A549 (cell line): ENCODE data around the gene WASF2. TPM values are rescaled to one million over a fixed set of nuclear protein-coding genes. Genes with fewer than 3 reads are reported as not detected.

Experiments used
- ATAC-seq, 2 experiments: fragments of 200-7000 bp in 1 of 2; fragments of >200 bp in 1 of 2; cut with Nextera tagmentation in 1 of 2; cut with Tn5 transposase in 1 of 2; 3 replicates each; pipeline versions ENCODE4 v1.8.0 to v1.9.1; 2018 to 2020; ENCODE audit warnings: mild to moderate bottlenecking in 1 of 2, moderate library complexity in 1 of 2
- CTCF ChIA-PET: fragments of 300-600 bp; sonication (Branson Sonifier 250); formaldehyde crosslinking; extraction: SDS; loops from one replicate; lab custom pipeline; 2021; ENCODE audit warnings: antibody characterized with exemption, inconsistent platforms; lab: Yijun Ruan, JAX
- POLR2A ChIA-PET: fragments of 350-600 bp; formaldehyde crosslinking; extraction: SDS; loops from one replicate; lab custom pipeline; 2021; ENCODE audit warnings: antibody characterized with exemption, inconsistent platforms; lab: Yijun Ruan, JAX
- DNase-seq, 2 experiments: peaks; one replicate each; pipeline versions ENCODE4 v3.0.0 to v3.0.0-alpha.2; 2011 to 2016; ENCODE audit warnings: low read depth in 1 of 2, low spot score in 1 of 2
- FAIRE-seq: peaks from 2 replicates; lab custom pipeline; 2011; peaks lifted over from hg19 to GRCh38; lab: Jason Lieb, UNC
- H3K27ac ChIP-seq, 2 experiments: fragments of >200 bp; sonication (Bioruptor Twin); formaldehyde crosslinking; 3 replicates each; pipeline ENCODE4 v1.5.1; 2016 to 2017
- H3K4me1 ChIP-seq: fragments of >200 bp; sonication (Bioruptor Twin); formaldehyde crosslinking; 3 replicates; pipeline ENCODE4 v1.6.1; 2016
- H3K4me2 ChIP-seq: fragments of >200 bp; sonication (Bioruptor Twin); formaldehyde crosslinking; 3 replicates; pipeline ENCODE4 v1.6.1; 2016
- H3K4me3 ChIP-seq: fragments of >200 bp; sonication (Bioruptor Twin); formaldehyde crosslinking; 3 replicates; pipeline ENCODE4 v1.5.1; 2016
- H3K9me3 ChIP-seq: fragments of >200 bp; sonication (Bioruptor Twin); formaldehyde crosslinking; 3 replicates; pipeline ENCODE4 v1.6.1; 2016
- ATOH8 ChIP-seq: fragments of 250-450 bp; sonication (Bioruptor Pico); IDR thresholded peaks from 2 replicates; pipeline ENCODE4 v1.5.0; 2020; ENCODE audit warnings: low read depth, mild to moderate bottlenecking, moderate library complexity
- CBX2 ChIP-seq: fragments of 200-600 bp; sonication (generic); IDR thresholded peaks from 2 replicates; pipeline ENCODE4 v1.6.1; 2016; ENCODE audit warnings: low read depth, mild to moderate bottlenecking, borderline replicate concordance
- CTCF ChIP-seq: fragments of >200 bp; sonication (Bioruptor Twin); formaldehyde crosslinking; IDR thresholded peaks from 3 replicates; pipeline ENCODE4 v1.5.1; 2016
- HMGXB4 ChIP-seq: fragments of 250-450 bp; sonication (Bioruptor Pico); IDR thresholded peaks from 2 replicates; pipeline ENCODE4 v1.5.0; 2021; ENCODE audit warnings: mild to moderate bottlenecking, moderate library complexity, borderline replicate concordance
- HOXA7 ChIP-seq: fragments of 250-450 bp; sonication (Bioruptor Pico); IDR thresholded peaks from 2 replicates; pipeline ENCODE4 v1.5.0; 2020; ENCODE audit warnings: mild to moderate bottlenecking, moderate library complexity
- HOXB13 ChIP-seq: fragments of 250-450 bp; sonication (Bioruptor Pico); IDR thresholded peaks from 2 replicates; pipeline ENCODE4 v1.5.0; 2020; ENCODE audit warnings: low read depth, mild to moderate bottlenecking, moderate library complexity
- MAX ChIP-seq: IDR thresholded peaks from 2 replicates; pipeline ENCODE4 v1.6.1; 2012
- MYC ChIP-seq: IDR thresholded peaks from 2 replicates; pipeline ENCODE4 v1.6.1; 2012; ENCODE audit warnings: mild to moderate bottlenecking, inconsistent platforms, low read length, improper control_type of control experiment, borderline replicate concordance
- POLR2A ChIP-seq: IDR thresholded peaks from 2 replicates; pipeline ENCODE4 v1.6.1; 2012; ENCODE audit warnings: mild to moderate bottlenecking, low read length
- REST ChIP-seq: fragments of 200-600 bp; sonication (generic); IDR thresholded peaks from 2 replicates; pipeline ENCODE4 v1.6.1; 2016; ENCODE audit warnings: antibody characterized with exemption, mild to moderate bottlenecking, moderate library complexity
- USF2 ChIP-seq: fragments of 450-650 bp; IDR thresholded peaks from 2 replicates; pipeline ENCODE4 v1.6.1; 2014; ENCODE audit warnings: antibody characterized with exemption
- WGBS: methylation state at CpG from one replicate; pipeline ENCODE4 v1.1.6; 2017; ENCODE audit errors: missing lambda C conversion rate; 5-methylcytosine and 5-hydroxymethylcytosine counted together
- polyA plus RNA-seq, 4 experiments: library from polyadenylated mRNA; depleted of rRNA in 3 of 4; stranded (reverse); fragments of >200 nt; fragmentation: RNase III in 1 of 4; extraction: RNeasy Plus Mini Kit Qiagen cat#74134 plus additional on column Dnase treatment in 1 of 4; gene quantifications; 2 replicates in 3 of 4; 3 replicates in 1 of 4; pipeline ENCODE4 v1.2.3, GENCODE V29; 2011 to 2017

WASF2 gene
- polyA plus RNA-seq, 2 of the 4 experiments (the other 2 are of a cell fraction): 22.7 to 44.9 TPM

- ATAC-seq (no peak), FAIRE-seq (no peak), DNase-seq (no peak)
- Histone ChIP-seq H3K4me3 (no peak overlapping the region), H3K4me2 (no peak overlapping the region), H3K4me1 (peaks cover 5% of the 10 kb centered on the region; the same call in 1 of the 3 replicates), H3K27ac (no peak overlapping the region), H3K9me3 (no peaks in the 10 kb centered on the region)
- CTCF ChIA-PET: interaction anchor here (0.6 to 0.8 kb wide), 2 partner anchors 20 to 33 kb away, joined by 3 read pairs; no protein-coding TSS in a partner anchor
- 92% methylated on average over 1 of the region's 2 CpGs for WGBS
- TF ChIP-seq HOXB13 (CRISPR knock-in tag) (no peak), CBX2 (no peak), MAX (no peak)
- POLR2A ChIA-PET: no interaction called here
These were observed 62.6 kb downstream of the WASF2 start for GRCh38 chr1:27427329-27427728.

- ChIA-PET POLR2A (no interaction called here), CTCF (interaction anchor here (1.1 to 2.0 kb wide), 3 partner anchors 9 to 133 kb away, joined by 3 to 7 read pairs (median 6); no protein-coding TSS in a partner anchor)
- H3K4me1 ChIP-seq: peaks cover 8% of the 10 kb centered on the region
- no peaks in the 10 kb centered on the region for H3K9me3 ChIP-seq
- FAIRE-seq (no peak), DNase-seq (no peak), ATAC-seq (no peak)
- 90% methylated on average over 4 of the region's 4 CpGs for WGBS
- TF ChIP-seq MAX (no peak), REST (no peak), HOXA7 (CRISPR knock-in tag) (no peak), USF2 (no peak), POLR2A (no peak), MYC (no peak), HMGXB4 (no peak), ATOH8 (CRISPR knock-in tag) (no peak), CTCF (no peak)
- H3K4me2 ChIP-seq: no peak overlapping the region
- H3K27ac ChIP-seq: no peak overlapping the region
- no peak overlapping the region for H3K4me3 ChIP-seq
These were observed 66.3 kb downstream of the WASF2 start for GRCh38 chr1:27423709-27424108.
